CD4-positive, alpha-beta T cell treated with Interleukin-6 at 100 ng/mL for 8 hours (primary cell): ENCODE data around the gene UCN.
A peak's percentile ranks its signal among the peaks of the same experiment; 100 is the strongest.
"Not testable (repeated sequence)": the region's sequence is repeated elsewhere in the genome, so short reads cannot be mapped to it uniquely, and the experiment has no call there.

Source experiments
- DNase-seq: peaks from one replicate; pipeline ENCODE4 v3.0.0-alpha.2; 2020; ENCODE audit warnings: mixed read lengths, low spot score

Gene UCN

DNA sequence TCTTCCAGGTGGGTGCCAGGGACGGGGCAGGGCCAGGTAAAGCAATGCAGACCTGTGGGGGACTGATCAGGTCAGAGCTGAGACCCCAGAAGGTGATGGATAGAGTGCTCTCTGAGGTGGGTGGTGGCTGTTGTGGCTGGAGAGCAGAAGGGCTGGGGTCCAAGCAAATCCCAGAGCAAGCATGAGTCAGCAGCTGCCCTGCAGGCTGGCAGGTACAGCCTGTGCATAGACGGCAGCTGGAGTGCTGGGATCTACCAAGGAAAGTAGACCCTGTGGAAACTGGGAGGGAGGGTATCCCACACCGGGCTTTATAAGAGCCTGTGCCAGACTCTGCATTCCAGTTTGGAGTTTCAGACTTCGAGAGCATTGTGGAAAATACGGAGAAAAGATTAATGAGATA, 25.4 kb downstream of the UCN start:
- no peak for DNase-seq

- DNase-seq = no peak
These were observed 26.2 kb downstream of the UCN start, which contains the start of gene TRIM54 for GRCh38 chr2:27281855-27282559. TSS of gene TRIM54 (plus strand) at chr2:27282429. CDS start at chr2:27282732, 303 bp downstream.

DNA sequence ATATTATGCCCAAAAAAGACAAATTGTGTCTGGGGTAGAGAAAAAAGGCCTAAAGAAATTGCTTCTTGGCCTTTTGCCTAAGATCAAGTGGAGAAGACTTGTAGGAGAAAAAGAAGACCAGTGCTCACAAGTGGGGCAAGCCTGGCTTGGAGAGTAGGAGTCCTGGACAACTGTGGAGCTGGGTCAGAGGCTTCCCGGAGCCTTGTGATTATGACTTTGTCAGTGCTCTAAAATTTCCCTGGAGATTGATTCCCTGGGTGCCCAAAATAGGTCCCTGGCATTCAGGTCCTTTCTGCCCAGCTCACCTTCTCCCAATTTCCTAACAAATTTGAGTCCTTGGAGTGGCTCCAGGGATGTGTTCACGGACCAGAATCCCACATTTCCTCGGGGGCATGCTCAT, 26.8 kb downstream of the UCN start:
- no peak for DNase-seq

DNA sequence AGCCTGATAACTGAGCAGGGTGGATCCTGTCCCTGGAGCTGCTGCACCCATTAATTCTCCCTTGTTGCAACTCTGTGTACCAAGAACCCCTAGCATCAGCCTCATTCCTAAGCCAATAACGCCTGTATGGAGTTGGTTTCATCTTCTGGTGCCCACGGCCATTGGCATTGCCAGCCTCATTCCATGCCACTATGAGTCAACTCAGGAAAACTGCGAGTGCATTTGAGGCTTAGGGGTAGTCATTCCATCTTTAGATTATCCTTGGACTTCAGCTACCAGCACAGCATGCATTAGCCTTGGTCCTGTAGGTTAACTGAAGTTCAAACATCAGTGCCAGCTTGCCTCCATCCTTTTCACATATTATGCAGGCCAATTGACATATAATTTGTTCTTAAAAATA, 27.4 kb downstream of the UCN start:
- DNase-seq = no peak

GRCh38 chr2:27278010-27278409, 30.2 kb downstream of the UCN start:
- DNase-seq = no peak

GRCh38 chr2:27275211-27276150, 32.8 kb downstream of the UCN start, which contains the start of gene DNAJC5G:
TSS of gene DNAJC5G (plus strand) at chr2:27275433. CDS start at chr2:27276729, 1,296 bp downstream.
- no peak for DNase-seq

GRCh38 chr2:27272537-27273522, 35.4 kb downstream of the UCN start:
- DNase-seq = not testable (repeated sequence)

DNA sequence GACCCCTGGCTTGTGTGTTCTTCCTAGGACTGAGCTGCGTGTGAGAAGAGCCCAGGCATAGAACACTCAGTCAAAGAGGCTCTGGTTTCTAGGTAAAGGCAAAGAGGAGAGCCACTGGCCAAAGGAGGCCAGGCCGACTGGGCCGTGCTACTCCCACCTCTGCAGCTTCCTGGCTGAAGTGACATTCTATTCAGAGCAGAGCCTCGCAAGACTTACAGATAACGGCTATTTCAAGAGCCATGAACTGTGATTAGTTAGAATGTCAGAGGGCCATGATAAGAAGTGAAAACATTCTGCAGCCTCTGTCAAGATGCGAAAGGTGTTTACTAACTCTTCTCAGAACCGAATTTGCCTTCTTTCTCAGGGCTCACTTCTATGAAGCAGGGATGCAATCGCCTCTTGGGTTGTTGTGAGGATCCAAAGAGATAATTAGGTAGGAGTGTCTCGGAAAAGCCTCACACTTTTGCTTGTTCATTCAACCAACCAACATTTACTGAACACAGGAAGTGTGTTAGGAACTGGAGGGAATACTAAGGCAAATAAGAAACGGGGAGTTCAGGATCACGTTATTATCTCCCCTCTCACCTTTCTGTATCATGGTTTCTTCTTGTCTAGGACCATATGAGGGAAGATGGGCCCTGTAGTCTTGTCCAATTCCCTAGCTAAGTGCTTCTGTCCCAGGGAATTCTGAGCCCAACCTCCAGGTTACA, 36.5 kb downstream of the UCN start:
- no peak for DNase-seq

DNA sequence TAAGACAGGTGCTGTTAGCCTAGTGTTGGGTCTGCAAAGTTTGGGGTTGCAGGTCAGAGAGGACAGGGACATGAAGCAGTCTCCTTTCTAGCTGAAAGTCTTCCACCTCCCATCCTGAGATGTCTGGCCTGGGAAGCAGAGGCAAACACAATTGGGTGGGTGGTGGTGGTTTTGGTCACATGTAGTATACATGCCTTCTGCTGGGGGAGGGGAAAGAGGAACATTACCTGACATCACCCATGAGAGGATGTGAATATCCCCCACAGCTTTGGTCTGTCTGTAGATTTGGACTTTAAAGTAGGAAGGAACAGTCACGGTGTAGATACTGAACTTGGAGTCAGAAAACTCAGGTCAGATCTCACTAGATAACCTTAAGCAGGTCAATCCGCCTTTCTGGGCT, 37.6 kb downstream of the UCN start:
- DNase-seq = no peak

- DNase-seq = no peak
These were observed 38.1 kb downstream of the UCN start for GRCh38 chr2:27270131-27270530.

- DNase-seq = not testable (repeated sequence)
These were observed 39.9 kb downstream of the UCN start for GRCh38 chr2:27268296-27268695.

- no peak for DNase-seq
These were observed 42.7 kb downstream of the UCN start for GRCh38 chr2:27265536-27265870.

DNA sequence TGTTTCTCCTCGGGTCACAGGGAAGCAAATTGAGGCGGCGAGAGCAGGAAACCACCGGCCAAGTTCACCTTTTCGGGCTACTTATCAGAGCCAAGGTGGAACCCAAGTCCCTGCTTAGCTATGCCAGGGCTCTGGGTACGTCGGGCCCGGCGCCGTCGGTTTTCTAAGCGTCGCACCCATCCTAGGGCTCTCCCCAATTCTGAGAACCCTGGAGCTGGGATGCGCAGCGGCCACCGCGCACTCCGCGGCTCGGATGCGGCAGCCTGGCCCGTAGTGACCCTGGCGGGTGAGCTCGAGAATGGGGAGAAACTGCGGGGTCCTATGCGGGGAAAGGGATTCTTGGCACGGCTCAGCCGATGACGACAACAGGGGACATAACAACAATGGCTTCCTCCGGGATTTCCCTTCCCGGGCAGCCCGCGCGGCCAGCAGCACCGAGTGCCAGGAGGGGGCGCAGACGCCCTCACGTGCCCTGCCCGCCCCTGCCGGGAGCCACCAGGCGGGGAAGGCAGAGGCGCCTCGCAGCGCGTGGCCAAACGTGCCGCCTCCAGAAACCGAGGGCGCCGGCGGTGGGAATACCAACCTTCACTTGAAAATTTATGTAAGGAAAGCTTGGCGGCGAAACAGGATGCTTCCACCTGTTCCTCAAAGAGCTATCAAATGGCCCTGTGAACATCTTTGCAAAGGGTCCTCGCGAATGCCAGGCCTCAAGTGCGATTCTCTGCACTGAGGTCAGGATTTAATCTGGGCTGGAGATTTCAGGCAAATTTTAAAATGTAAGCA, 43.3 kb downstream of the UCN start:
- peak; percentile 51 for DNase-seq

- DNase-seq = no peak
These were observed 43.9 kb downstream of the UCN start for GRCh38 chr2:27264253-27264752.

- DNase-seq = no peak
These were observed 44.7 kb downstream of the UCN start for GRCh38 chr2:27263287-27264252.

GRCh38 chr2:27262379-27263286, 45.6 kb downstream of the UCN start, which contains the start of gene SLC30A3:
TSS of gene SLC30A3 (minus strand) at chr2:27263047. CDS start at chr2:27262906, 141 bp downstream.
- peak; percentile 60 for DNase-seq

GRCh38 chr2:27261926-27262298, 46.3 kb downstream of the UCN start:
- DNase-seq = no peak
